ENCODE data around the gene RIMKLB.
A peak's percentile ranks its signal among the peaks of the same experiment; 100 is the strongest.

Gene RIMKLB

GRCh38 chr12:8779862-8780261, 82.1 kb downstream of the RIMKLB start:
- TF ChIP-seq CTCF (IDR thresholded peaks at IDR 0.05; ENCODE audit: low read length) (peak; percentile 21; the same call in 1 of the 2 replicates), EZH2 (IDR thresholded peaks at IDR 0.05; ENCODE audit: borderline replicate concordance, low read length) (no peak)
- Histone ChIP-seq H3K79me2 (ENCODE audit: insufficient read depth, low read length) (no peaks in the 10 kb centered on the region), H3K36me3 (ENCODE audit: insufficient read depth, low read length) (peaks cover 53% of the 10 kb centered on the region; the same call in 1 of the 2 replicates), H3K27ac (ENCODE audit: low read depth, low read length, poor library complexity, severe bottlenecking) (peak overlapping the region; percentile 28), H3K9me3 (ENCODE audit: low read length) (no peaks in the 10 kb centered on the region), H3K27me3 (ENCODE audit: insufficient read depth, low read length) (no peaks in the 10 kb centered on the region), H3F3A (ENCODE audit: insufficient read depth, low read length) (0 out of 2 replicates have a peak, but pooled peaks cover 4% of the 10 kb centered on the region), H3K4me2 (ENCODE audit: low read length) (no peak overlapping the region), H3K4me3 (ENCODE audit: low read depth, low read length, poor library complexity, severe bottlenecking) (no peak overlapping the region), H3K9me2 (ENCODE audit: low read depth, low read length) (no peaks in the 10 kb centered on the region), H4K20me1 (ENCODE audit: insufficient read depth, low read length) (no peaks in the 10 kb centered on the region), H2AFZ (ENCODE audit: low read length) (no peak overlapping the region), H3K9ac (ENCODE audit: low read length) (no peak overlapping the region), H3K4me1 (ENCODE audit: insufficient read depth, low read length, severe bottlenecking) (no peaks in the 10 kb centered on the region)

- H3K36me3 ChIP-seq (ENCODE audit: insufficient read depth, low read length): peaks cover 47% of the 10 kb centered on the region; the same call in 1 of the 2 replicates
- TF ChIP-seq CTCF (IDR thresholded peaks at IDR 0.05; ENCODE audit: low read length) (peak; percentile 46; the same call in 1 of the 2 replicates), EZH2 (IDR thresholded peaks at IDR 0.05; ENCODE audit: borderline replicate concordance, low read length) (no peak)
- 0 out of 2 replicates have a peak, but pooled peaks cover 4% of the 10 kb centered on the region for H3F3A ChIP-seq (ENCODE audit: insufficient read depth, low read length)
- no peak overlapping the region for H3K4me2 ChIP-seq (ENCODE audit: low read length)
- peak overlapping the region; percentile 28 for H3K27ac ChIP-seq (ENCODE audit: low read depth, low read length, poor library complexity, severe bottlenecking)
- H3K4me1 ChIP-seq (ENCODE audit: insufficient read depth, low read length, severe bottlenecking): no peaks in the 10 kb centered on the region
- H3K27me3 ChIP-seq (ENCODE audit: insufficient read depth, low read length): no peaks in the 10 kb centered on the region
- H4K20me1 ChIP-seq (ENCODE audit: insufficient read depth, low read length): no peaks in the 10 kb centered on the region
- H3K79me2 ChIP-seq (ENCODE audit: insufficient read depth, low read length): no peaks in the 10 kb centered on the region
- H2AFZ ChIP-seq (ENCODE audit: low read length): no peak overlapping the region
- H3K4me3 ChIP-seq (ENCODE audit: low read depth, low read length, poor library complexity, severe bottlenecking): no peak overlapping the region
- H3K9me2 ChIP-seq (ENCODE audit: low read depth, low read length): no peaks in the 10 kb centered on the region
- no peaks in the 10 kb centered on the region for H3K9me3 ChIP-seq (ENCODE audit: low read length)
- no peak overlapping the region for H3K9ac ChIP-seq (ENCODE audit: low read length)
Measured at GRCh38 chr12:8780389-8780788, 82.6 kb downstream of the RIMKLB start.

GRCh38 chr12:8781381-8782127, 83.8 kb downstream of the RIMKLB start:
- Histone ChIP-seq H3K9me2 (ENCODE audit: low read depth, low read length) (no peaks in the 10 kb centered on the region), H3K9ac (ENCODE audit: low read length) (no peak overlapping the region), H3K4me2 (ENCODE audit: low read length) (no peak overlapping the region), H3K79me2 (ENCODE audit: insufficient read depth, low read length) (no peaks in the 10 kb centered on the region), H3K4me3 (ENCODE audit: low read depth, low read length, poor library complexity, severe bottlenecking) (no peak overlapping the region), H2AFZ (ENCODE audit: low read length) (no peak overlapping the region), H3K4me1 (ENCODE audit: insufficient read depth, low read length, severe bottlenecking) (no peaks in the 10 kb centered on the region), H3F3A (ENCODE audit: insufficient read depth, low read length) (no peaks in the 10 kb centered on the region), H3K9me3 (ENCODE audit: low read length) (no peaks in the 10 kb centered on the region), H3K27me3 (ENCODE audit: insufficient read depth, low read length) (no peaks in the 10 kb centered on the region), H3K27ac (ENCODE audit: low read depth, low read length, poor library complexity, severe bottlenecking) (no peak overlapping the region), H4K20me1 (ENCODE audit: insufficient read depth, low read length) (no peaks in the 10 kb centered on the region), H3K36me3 (ENCODE audit: insufficient read depth, low read length) (peaks cover 39% of the 10 kb centered on the region; the same call in 1 of the 2 replicates)
- TF ChIP-seq EZH2 (IDR thresholded peaks at IDR 0.05; ENCODE audit: borderline replicate concordance, low read length): no peak
- TF ChIP-seq CTCF (IDR thresholded peaks at IDR 0.05; ENCODE audit: low read length): no peak
